ENCODE results near the gene SDCBP2.

DNA sequence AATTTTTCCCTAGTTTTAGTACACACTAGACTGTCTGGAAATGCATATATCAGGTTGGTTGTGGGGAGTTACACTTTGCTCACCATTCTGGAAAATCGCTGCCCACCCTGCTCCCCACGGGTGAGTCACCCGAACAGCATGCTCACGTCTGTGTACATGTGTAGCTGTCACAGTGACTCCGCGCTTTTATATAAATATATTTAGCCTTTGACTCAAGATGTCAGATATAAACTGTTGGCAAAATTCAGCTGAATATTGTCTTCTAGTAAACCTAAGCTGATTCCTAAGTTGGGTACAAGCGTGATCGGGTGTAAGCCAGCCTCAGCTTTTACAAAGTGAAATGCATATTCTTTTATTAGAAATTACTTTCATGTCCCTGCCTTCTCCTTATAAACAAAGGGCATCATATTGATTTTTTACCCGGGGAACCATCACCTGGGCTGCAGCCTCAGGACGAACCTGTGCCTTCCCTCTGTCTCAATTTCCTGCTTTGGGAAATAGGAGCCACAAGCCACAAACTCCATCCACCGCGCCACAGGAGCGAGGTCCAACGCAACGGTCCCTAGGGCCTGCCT, 4.3 kb downstream of the SDCBP2 start:
- TF ChIP-seq ESRRG (CRISPR knock-in tag; IDR thresholded peaks at IDR 0.05) (no peak), ZNF565 (CRISPR knock-in tag; conservative IDR thresholded peaks at IDR 0.05; ENCODE audit: low read depth) (no peak), ZC3H10 (CRISPR knock-in tag; IDR thresholded peaks at IDR 0.05) (no peak), ZFP30 (CRISPR knock-in tag; IDR thresholded peaks at IDR 0.05) (no peak), ISL1 (CRISPR knock-in tag; IDR thresholded peaks at IDR 0.05) (no peak), ZFP3 (CRISPR knock-in tag; IDR thresholded peaks at IDR 0.05) (no peak), RARB (CRISPR knock-in tag; IDR thresholded peaks at IDR 0.05) (no peak), SNAI2 (CRISPR knock-in tag; IDR thresholded peaks at IDR 0.05) (no peak), ZNF8 (CRISPR knock-in tag; IDR thresholded peaks at IDR 0.05) (no peak)
- TF ChIP-seq, protein P1, sequence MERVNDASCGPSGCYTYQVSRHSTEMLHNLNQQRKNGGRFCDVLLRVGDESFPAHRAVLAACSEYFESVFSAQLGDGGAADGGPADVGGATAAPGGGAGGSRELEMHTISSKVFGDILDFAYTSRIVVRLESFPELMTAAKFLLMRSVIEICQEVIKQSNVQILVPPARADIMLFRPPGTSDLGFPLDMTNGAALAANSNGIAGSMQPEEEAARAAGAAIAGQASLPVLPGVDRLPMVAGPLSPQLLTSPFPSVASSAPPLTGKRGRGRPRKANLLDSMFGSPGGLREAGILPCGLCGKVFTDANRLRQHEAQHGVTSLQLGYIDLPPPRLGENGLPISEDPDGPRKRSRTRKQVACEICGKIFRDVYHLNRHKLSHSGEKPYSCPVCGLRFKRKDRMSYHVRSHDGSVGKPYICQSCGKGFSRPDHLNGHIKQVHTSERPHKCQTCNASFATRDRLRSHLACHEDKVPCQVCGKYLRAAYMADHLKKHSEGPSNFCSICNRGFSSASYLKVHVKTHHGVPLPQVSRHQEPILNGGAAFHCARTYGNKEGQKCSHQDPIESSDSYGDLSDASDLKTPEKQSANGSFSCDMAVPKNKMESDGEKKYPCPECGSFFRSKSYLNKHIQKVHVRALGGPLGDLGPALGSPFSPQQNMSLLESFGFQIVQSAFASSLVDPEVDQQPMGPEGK (CRISPR knock-in tag; IDR thresholded peaks at IDR 0.05; ENCODE audit: borderline replicate concordance) = no peak
